ENCODE data around the gene ANKK1. TPM values are rescaled to one million over a fixed set of nuclear protein-coding genes. Genes with fewer than 3 reads are reported as not detected.

Gene ANKK1
- total RNA-seq, 3 donors from 2014 or later (not counting 1 experiment from before 2014, with no cell fraction given) = 0.40 to 0.93 (median 0.73) TPM

DNA sequence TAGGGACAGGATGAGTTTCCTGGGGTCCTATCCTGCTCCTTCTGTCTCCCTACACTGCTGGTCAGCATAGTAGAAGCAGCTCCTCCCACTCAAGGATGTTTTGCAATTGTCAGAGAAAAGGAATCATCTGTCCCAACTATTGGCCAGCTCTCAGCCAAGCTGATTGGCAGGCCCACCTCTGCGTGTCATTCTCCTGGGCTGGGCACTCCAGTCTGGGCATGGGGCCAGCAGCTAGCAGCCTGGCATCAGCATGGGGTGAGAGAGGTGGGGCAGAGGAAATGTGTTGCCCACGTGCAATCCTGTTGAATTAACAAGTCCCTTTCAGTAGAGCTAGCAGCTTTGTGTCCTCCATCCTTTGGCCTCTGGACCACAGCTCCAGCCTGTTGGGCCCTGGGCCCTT lies 14.1 kb downstream of the ANKK1 start:
- Histone ChIP-seq H3K4me3 (ENCODE audit: low read length) (no peak overlapping the region), H3K27ac (ENCODE audit: low read length) (no peak overlapping the region), H3K9me3 (ENCODE audit: control insufficient read depth, insufficient read depth, low read length) (no peaks in the 10 kb centered on the region), H3K36me3 (ENCODE audit: control insufficient read depth, insufficient read depth, low read length) (no peaks in the 10 kb centered on the region), H3K27me3 (ENCODE audit: control insufficient read depth, insufficient read depth, low read length) (no peaks in the 10 kb centered on the region), H3K4me1 (ENCODE audit: control insufficient read depth, insufficient read depth, low read length) (no peaks in the 10 kb centered on the region)
- no peak overlapping the region for H3K4me3 Mint-ChIP-seq
- no peaks in the 10 kb centered on the region for H3K4me1 Mint-ChIP-seq
- no peaks in the 10 kb centered on the region for H3K9me3 Mint-ChIP-seq
- H3K36me3 Mint-ChIP-seq = no peaks in the 10 kb centered on the region
- peaks cover 0 to 6% of the 10 kb centered on the region in 2 donors for H3K27me3 Mint-ChIP-seq (ENCODE audit: low read depth in 2 of 2)
- 5% methylated on average over 2 of the region's 2 CpGs for WGBS (ENCODE audit: insufficient coverage)
- DNase-seq (no peak), ATAC-seq (no peak)
- TF ChIP-seq, protein P1, sequence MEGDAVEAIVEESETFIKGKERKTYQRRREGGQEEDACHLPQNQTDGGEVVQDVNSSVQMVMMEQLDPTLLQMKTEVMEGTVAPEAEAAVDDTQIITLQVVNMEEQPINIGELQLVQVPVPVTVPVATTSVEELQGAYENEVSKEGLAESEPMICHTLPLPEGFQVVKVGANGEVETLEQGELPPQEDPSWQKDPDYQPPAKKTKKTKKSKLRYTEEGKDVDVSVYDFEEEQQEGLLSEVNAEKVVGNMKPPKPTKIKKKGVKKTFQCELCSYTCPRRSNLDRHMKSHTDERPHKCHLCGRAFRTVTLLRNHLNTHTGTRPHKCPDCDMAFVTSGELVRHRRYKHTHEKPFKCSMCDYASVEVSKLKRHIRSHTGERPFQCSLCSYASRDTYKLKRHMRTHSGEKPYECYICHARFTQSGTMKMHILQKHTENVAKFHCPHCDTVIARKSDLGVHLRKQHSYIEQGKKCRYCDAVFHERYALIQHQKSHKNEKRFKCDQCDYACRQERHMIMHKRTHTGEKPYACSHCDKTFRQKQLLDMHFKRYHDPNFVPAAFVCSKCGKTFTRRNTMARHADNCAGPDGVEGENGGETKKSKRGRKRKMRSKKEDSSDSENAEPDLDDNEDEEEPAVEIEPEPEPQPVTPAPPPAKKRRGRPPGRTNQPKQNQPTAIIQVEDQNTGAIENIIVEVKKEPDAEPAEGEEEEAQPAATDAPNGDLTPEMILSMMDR (IDR thresholded peaks at IDR 0.05) = no peak
- intact Hi-C loops (cut with micrococcal nuclease) = no loop called here
- H3K27ac Mint-ChIP-seq = no peak overlapping the region

DNA sequence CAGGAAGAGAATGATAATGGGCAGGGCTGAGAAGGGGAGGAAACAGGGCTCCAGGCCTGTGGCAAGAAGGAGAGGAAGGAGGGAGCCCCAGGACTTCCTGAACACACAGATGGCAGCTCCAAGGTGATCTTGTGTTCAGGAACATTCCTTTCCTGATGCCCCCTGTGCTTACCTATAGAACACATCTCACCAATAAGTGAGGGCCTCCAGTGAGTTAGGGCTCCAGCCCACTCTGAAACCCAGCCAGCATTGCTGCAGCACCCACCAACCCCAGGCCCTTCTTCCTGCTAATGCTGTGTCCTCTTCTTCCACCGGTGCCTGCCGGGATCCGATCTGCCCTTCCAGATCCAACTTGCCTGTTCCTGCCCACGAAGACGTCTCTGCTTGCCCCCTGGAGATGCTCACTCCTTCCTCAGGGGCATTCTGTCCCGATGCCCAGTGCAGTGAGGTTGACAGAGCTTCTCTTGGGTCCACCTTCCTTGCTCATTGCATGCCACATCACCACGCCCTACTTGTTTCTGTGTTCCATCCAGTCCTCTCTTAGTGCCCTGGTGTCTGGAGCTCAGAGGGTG lies 17.4 kb downstream of the ANKK1 start:
- Histone ChIP-seq H3K36me3 (ENCODE audit: control insufficient read depth, insufficient read depth, low read length) (no peaks in the 10 kb centered on the region), H3K4me3 (ENCODE audit: low read length) (no peak overlapping the region), H3K27ac (ENCODE audit: low read length) (no peak overlapping the region), H3K27me3 (ENCODE audit: control insufficient read depth, insufficient read depth, low read length) (no peaks in the 10 kb centered on the region), H3K4me1 (ENCODE audit: control insufficient read depth, insufficient read depth, low read length) (no peaks in the 10 kb centered on the region), H3K9me3 (ENCODE audit: control insufficient read depth, insufficient read depth, low read length) (no peaks in the 10 kb centered on the region)
- Mint-ChIP-seq H3K4me3 (no peak overlapping the region), H3K27me3 (ENCODE audit: low read depth in 2 of 2) (peaks cover 0 to 9% of the 10 kb centered on the region in 2 donors), H3K27ac (no peak overlapping the region), H3K4me1 (no peaks in the 10 kb centered on the region), H3K36me3 (no peaks in the 10 kb centered on the region), H3K9me3 (no peaks in the 10 kb centered on the region)
- WGBS (ENCODE audit: insufficient coverage) = 85% methylated on average over 7 of the region's 7 CpGs
- ATAC-seq = no peak
- intact Hi-C loops (cut with micrococcal nuclease) = no loop called here
- no peak for DNase-seq
- TF ChIP-seq, protein P1 (IDR thresholded peaks at IDR 0.05) = no peak

- TF ChIP-seq, protein P1 (IDR thresholded peaks at IDR 0.05) = no peak
- intact Hi-C loops (cut with micrococcal nuclease) = no loop called here
- Mint-ChIP-seq H3K4me3 (no peak overlapping the region), H3K27me3 (ENCODE audit: low read depth in 2 of 2) (peaks cover 0 to 9% of the 10 kb centered on the region in 2 donors), H3K4me1 (no peaks in the 10 kb centered on the region), H3K27ac (no peak overlapping the region), H3K9me3 (no peaks in the 10 kb centered on the region), H3K36me3 (no peaks in the 10 kb centered on the region)
- Histone ChIP-seq H3K36me3 (ENCODE audit: control insufficient read depth, insufficient read depth, low read length) (no peaks in the 10 kb centered on the region), H3K27me3 (ENCODE audit: control insufficient read depth, insufficient read depth, low read length) (no peaks in the 10 kb centered on the region), H3K9me3 (ENCODE audit: control insufficient read depth, insufficient read depth, low read length) (no peaks in the 10 kb centered on the region), H3K27ac (ENCODE audit: low read length) (no peak overlapping the region), H3K4me1 (ENCODE audit: control insufficient read depth, insufficient read depth, low read length) (no peaks in the 10 kb centered on the region), H3K4me3 (ENCODE audit: low read length) (no peak overlapping the region)
- DNase-seq (no peak), ATAC-seq (no peak)
- WGBS (ENCODE audit: insufficient coverage) = 70% methylated on average over 7 of the region's 7 CpGs
These were observed 18.3 kb downstream of the ANKK1 start for GRCh38 chr11:113405724-113406478.
